Breast epithelium (tissue), 4 donors: Measurements from ENCODE around the gene OR6C76. TPM values are rescaled to one million over a fixed set of nuclear protein-coding genes. Genes with fewer than 3 reads are reported as not detected.
"Not testable (repeated sequence)": the region's sequence is repeated elsewhere in the genome, so short reads cannot be mapped to it uniquely, and the experiment has no call there.

Source experiments
- DNase-seq, 2 donors: peaks; one replicate each; pipeline ENCODE4 v3.0.0-alpha.2; 2019; ENCODE audit warnings: low spot score in 2 of 2
- H3K27ac ChIP-seq, 2 donors: fragments of 200-600 bp; sonication (generic) in 1 of 2; one replicate each; pipeline ENCODE4 v1.5.1; 2016 to 2019; ENCODE audit warnings: mild to moderate bottlenecking in 1 of 2
- H3K27me3 ChIP-seq, 2 donors: fragments of 200-600 bp; sonication (generic) in 1 of 2; one replicate each; pipeline versions ENCODE4 v1.5.1 to v1.6.0; 2017 to 2019; ENCODE audit warnings: control low read depth in 1 of 2, mild to moderate bottlenecking in 1 of 2
- H3K36me3 ChIP-seq: fragments of 200-600 bp; one replicate; pipeline ENCODE4 v1.5.1; 2019
- H3K4me1 ChIP-seq, 2 donors: fragments of 200-600 bp; sonication (generic); one replicate each; pipeline ENCODE4 v1.5.1; 2016 to 2019; ENCODE audit warnings: control low read depth in 1 of 2
- H3K4me3 ChIP-seq, 3 donors: fragments of 200-600 bp; sonication (generic); 1 replicate in 2 of 3; 2 replicates in 1 of 3; pipeline ENCODE4 v1.5.1; 2016 to 2019; ENCODE audit warnings: mild to moderate bottlenecking in 3 of 3, moderate library complexity in 2 of 3
- H3K9me3 ChIP-seq, 2 donors: fragments of 200-600 bp; sonication (generic) in 1 of 2; one replicate each; pipeline ENCODE4 v1.5.1; 2016 to 2019; ENCODE audit warnings: control low read depth in 1 of 2
- POLR2A ChIP-seq: fragments of 450-650 bp; IDR thresholded peaks from one replicate; pipeline ENCODE4 v1.6.1; 2016; ENCODE audit warnings: antibody characterized with exemption, mild to moderate bottlenecking, moderate library complexity
- POLR2AphosphoS5 ChIP-seq, 3 donors: sonication (generic); formaldehyde crosslinking; IDR thresholded peaks; one replicate each; pipeline ENCODE4 v1.6.1; 2017; ENCODE audit warnings: antibody characterized with exemption in 3 of 3
- intact Hi-C: fragments of 100-400 bp; cut with DNase I; formaldehyde crosslinking; loops from one replicate; pipeline ENCODE4 v1.15.1; 2023; ENCODE audit warnings: low total_unique reads
- total RNA-seq, 3 donors: library from RNA; depleted of rRNA; stranded (reverse); fragments of >200 nt; gene quantifications; one replicate each; pipeline ENCODE4 v1.1.0, GENCODE V29; 2016
- TF ChIP-seq, protein P1 (sequence below), 3 donors: fragments of 450-650 bp; IDR thresholded peaks; one replicate each; pipeline ENCODE4 v1.5.1; 2016 to 2017; ENCODE audit warnings: antibody characterized with exemption in 3 of 3, mild to moderate bottlenecking in 3 of 3, moderate library complexity in 3 of 3

The OR6C76 gene
- total RNA-seq, 3 donors from 2014 or later, result not detected

GRCh38 chr12:55420307-55420962, 5.6 kb upstream of the OR6C76 start:
- Histone ChIP-seq H3K4me1 (no peaks in the 10 kb centered on the region), H3K9me3 (no peaks in the 10 kb centered on the region), H3K4me3 (no peak overlapping the region), H3K27me3 (no peaks in the 10 kb centered on the region), H3K36me3 (no peaks in the 10 kb centered on the region), H3K27ac (no peak overlapping the region)
- TF ChIP-seq POLR2AphosphoS5 (IDR thresholded peaks at IDR 0.05) (no peak), POLR2A (no peak)
- TF ChIP-seq, protein P1, sequence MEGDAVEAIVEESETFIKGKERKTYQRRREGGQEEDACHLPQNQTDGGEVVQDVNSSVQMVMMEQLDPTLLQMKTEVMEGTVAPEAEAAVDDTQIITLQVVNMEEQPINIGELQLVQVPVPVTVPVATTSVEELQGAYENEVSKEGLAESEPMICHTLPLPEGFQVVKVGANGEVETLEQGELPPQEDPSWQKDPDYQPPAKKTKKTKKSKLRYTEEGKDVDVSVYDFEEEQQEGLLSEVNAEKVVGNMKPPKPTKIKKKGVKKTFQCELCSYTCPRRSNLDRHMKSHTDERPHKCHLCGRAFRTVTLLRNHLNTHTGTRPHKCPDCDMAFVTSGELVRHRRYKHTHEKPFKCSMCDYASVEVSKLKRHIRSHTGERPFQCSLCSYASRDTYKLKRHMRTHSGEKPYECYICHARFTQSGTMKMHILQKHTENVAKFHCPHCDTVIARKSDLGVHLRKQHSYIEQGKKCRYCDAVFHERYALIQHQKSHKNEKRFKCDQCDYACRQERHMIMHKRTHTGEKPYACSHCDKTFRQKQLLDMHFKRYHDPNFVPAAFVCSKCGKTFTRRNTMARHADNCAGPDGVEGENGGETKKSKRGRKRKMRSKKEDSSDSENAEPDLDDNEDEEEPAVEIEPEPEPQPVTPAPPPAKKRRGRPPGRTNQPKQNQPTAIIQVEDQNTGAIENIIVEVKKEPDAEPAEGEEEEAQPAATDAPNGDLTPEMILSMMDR (IDR thresholded peaks at IDR 0.05), result no peak
- intact Hi-C loops, result no loop called here
- no peak for DNase-seq

DNA sequence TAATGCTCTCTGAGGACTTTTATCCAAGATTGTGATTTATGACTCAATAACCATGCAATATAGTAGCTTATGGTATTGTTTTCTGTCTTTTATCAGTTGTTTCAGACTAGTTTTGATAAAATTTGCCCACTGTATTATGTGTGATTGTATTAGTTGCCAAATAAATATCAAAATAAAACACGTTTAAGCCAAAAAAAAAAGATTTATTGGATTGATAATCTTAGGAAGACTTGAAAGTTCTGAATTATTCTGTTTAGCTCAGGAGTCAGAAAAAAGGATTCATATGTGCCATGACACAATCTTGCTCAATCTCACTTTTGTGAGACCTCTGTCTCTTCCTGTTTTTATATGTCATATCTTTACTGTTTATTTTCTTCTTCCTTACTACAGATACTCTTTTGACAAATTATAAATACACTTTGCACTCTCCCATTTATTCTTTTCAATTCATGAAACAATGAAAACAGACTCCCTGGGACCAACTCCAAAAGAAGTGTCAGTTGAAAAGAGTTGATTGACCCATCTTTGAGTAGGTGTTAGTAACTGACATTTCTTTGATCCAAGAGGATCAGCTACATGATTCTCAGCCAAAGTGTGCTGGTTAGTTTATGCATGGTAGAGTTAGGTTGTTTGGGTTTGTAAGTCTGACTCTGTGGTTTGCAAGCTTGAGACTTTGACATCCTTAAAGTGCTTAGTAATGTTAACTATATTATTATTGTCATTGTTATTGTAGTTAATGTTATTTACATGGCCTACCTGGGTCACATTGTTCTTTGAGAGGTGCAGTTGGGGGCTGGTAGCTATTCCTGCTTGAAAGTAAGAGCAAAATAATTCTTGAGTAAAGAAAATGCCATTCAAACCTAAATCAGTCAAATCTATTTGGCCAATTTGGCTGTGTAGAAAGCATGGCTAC, 2.5 kb downstream of the OR6C76 start:
- no peak for DNase-seq
- TF ChIP-seq, protein P1 (IDR thresholded peaks at IDR 0.05), result no peak
- TF ChIP-seq POLR2A, result no peak
- no peak for TF ChIP-seq POLR2AphosphoS5 (IDR thresholded peaks at IDR 0.05)
- Histone ChIP-seq H3K9me3 (no peaks in the 10 kb centered on the region), H3K4me1 (no peaks in the 10 kb centered on the region), H3K36me3 (no peaks in the 10 kb centered on the region), H3K27me3 (no peaks in the 10 kb centered on the region), H3K27ac (no peak overlapping the region), H3K4me3 (no peak overlapping the region)
- intact Hi-C loops, result no loop called here

GRCh38 chr12:55441233-55441632, 15.2 kb downstream of the OR6C76 start:
- H3K9me3 ChIP-seq, DNase-seq, H3K4me3 ChIP-seq, H3K27ac ChIP-seq, H3K4me1 ChIP-seq, intact Hi-C loops, H3K36me3 ChIP-seq, H3K27me3 ChIP-seq: not testable (repeated sequence)

DNA sequence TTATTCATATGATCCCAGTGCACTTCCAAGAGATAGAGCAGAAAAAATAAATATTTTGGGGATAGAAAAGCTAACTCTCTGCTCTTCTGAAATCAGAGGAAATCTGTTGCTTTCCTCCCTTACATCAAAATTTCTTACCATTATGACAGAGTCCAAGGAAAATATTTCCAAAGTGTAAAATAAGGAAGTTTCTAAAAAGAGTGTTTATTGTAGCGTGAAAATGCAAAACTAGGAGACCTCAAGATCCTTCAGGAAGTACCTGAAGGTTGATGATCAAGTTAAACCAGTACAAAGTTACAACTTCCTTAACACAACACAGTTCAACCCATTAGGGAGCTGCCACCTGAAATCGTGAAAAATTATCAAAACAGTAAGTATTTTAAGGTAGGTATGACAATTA, 17.7 kb downstream of the OR6C76 start, which contains the start of gene OR6C2:
Gene OR6C2, plus strand, starts transcription at position 301 of the 400 bp plus-strand sequence. CDS start 8,138 bp downstream, outside the sequence.
- no peaks in the 10 kb centered on the region for H3K36me3 ChIP-seq
- DNase-seq, result no peak
- no peaks in the 10 kb centered on the region for H3K27me3 ChIP-seq
- H3K27ac ChIP-seq, result no peak within 1 kb of the TSS
- H3K4me3 ChIP-seq, result no peak within 1 kb of the TSS
- TF ChIP-seq POLR2A (no peak), POLR2AphosphoS5 (IDR thresholded peaks at IDR 0.05) (no peak)
- TF ChIP-seq, protein P1 (IDR thresholded peaks at IDR 0.05), result no peak
- intact Hi-C loops, result no loop called here
- no peaks in the 10 kb centered on the region for H3K4me1 ChIP-seq
- H3K9me3 ChIP-seq, result peaks cover 0 to 6% of the 10 kb centered on the region in 2 donors

GRCh38 chr12:55445357-55445756, 19.3 kb downstream of the OR6C76 start:
- no peak overlapping the region for H3K27ac ChIP-seq
- no peak for TF ChIP-seq POLR2AphosphoS5 (IDR thresholded peaks at IDR 0.05)
- TF ChIP-seq POLR2A, result no peak
- TF ChIP-seq, protein P1 (IDR thresholded peaks at IDR 0.05), result no peak
- peaks cover 0 to 6% of the 10 kb centered on the region in 2 donors for H3K9me3 ChIP-seq
- H3K4me3 ChIP-seq, result no peak overlapping the region
- H3K27me3 ChIP-seq, result no peaks in the 10 kb centered on the region
- H3K36me3 ChIP-seq, result no peaks in the 10 kb centered on the region
- no peak for DNase-seq
- intact Hi-C loops, result no loop called here
- no peaks in the 10 kb centered on the region for H3K4me1 ChIP-seq
